GM18519 (cell line): Measurements from ENCODE around the gene HYPK.
"Not testable (repeated sequence)": the region's sequence is repeated elsewhere in the genome, so short reads cannot be mapped to it uniquely, and the experiment has no call there.

Experiments used
- ATAC-seq: cut with Tn5 transposase; IDR thresholded peaks from one replicate; pipeline ENCODE4 v1.9.1; 2021; ENCODE audit warnings: mild to moderate bottlenecking, moderate library complexity; ENCODE audit not compliant: unreplicated experiment, low FRiP score

The HYPK gene

GRCh38 chr15:43830691-43831275 is 30.4 kb downstream of the HYPK start:
- ATAC-seq: not testable (repeated sequence)

- not testable (repeated sequence) for ATAC-seq
Measured at GRCh38 chr15:43831519-43832052, 31.2 kb downstream of the HYPK start.

GRCh38 chr15:43832485-43832884 is 32.1 kb downstream of the HYPK start:
- not testable (repeated sequence) for ATAC-seq

- no peak for ATAC-seq
Measured at GRCh38 chr15:43845421-43845820, 45.0 kb downstream of the HYPK start.

GRCh38 chr15:43851251-43851650 is 50.9 kb downstream of the HYPK start:
- no peak for ATAC-seq

- ATAC-seq: no peak
Measured at GRCh38 chr15:43852607-43853006, 52.2 kb downstream of the HYPK start.
